ENCODE data around the gene COTL1.
"Not testable (repeated sequence)": the region's sequence is repeated elsewhere in the genome, so short reads cannot be mapped to it uniquely, and the experiment has no call there.

COTL1 gene

GRCh38 chr16:84562174-84562815, 55.6 kb downstream of the COTL1 start:
- Histone ChIP-seq H3K9me3 (ENCODE audit: control insufficient read depth, low read depth, low read length) (no peaks in the 10 kb centered on the region), H3K36me3 (ENCODE audit: control insufficient read depth, low read depth, low read length) (no peaks in the 10 kb centered on the region), H3K9ac (ENCODE audit: low read length) (no peak overlapping the region), H3K27me3 (ENCODE audit: control insufficient read depth, insufficient read depth, low read length) (no peaks in the 10 kb centered on the region), H3K4me3 (ENCODE audit: low read length) (no peak overlapping the region), H3K4me1 (ENCODE audit: control insufficient read depth, low read depth, low read length) (peaks cover 32% of the 10 kb centered on the region), H3K27ac (ENCODE audit: low read length) (no peak overlapping the region)

GRCh38 chr16:84561291-84561690, 56.6 kb downstream of the COTL1 start:
- Histone ChIP-seq H3K4me1 (ENCODE audit: control insufficient read depth, low read depth, low read length) (peaks cover 22% of the 10 kb centered on the region), H3K36me3 (ENCODE audit: control insufficient read depth, low read depth, low read length) (no peaks in the 10 kb centered on the region), H3K27me3 (ENCODE audit: control insufficient read depth, insufficient read depth, low read length) (no peaks in the 10 kb centered on the region), H3K27ac (ENCODE audit: low read length) (no peak overlapping the region), H3K9me3 (ENCODE audit: control insufficient read depth, low read depth, low read length) (no peaks in the 10 kb centered on the region), H3K4me3 (ENCODE audit: low read length) (no peak overlapping the region), H3K9ac (ENCODE audit: low read length) (no peak overlapping the region)

GRCh38 chr16:84560269-84560668, 57.6 kb downstream of the COTL1 start:
- Histone ChIP-seq H3K4me1 (ENCODE audit: control insufficient read depth, low read depth, low read length) (peaks cover 19% of the 10 kb centered on the region), H3K4me3 (ENCODE audit: low read length) (no peak overlapping the region), H3K9ac (ENCODE audit: low read length) (no peak overlapping the region), H3K27me3 (ENCODE audit: control insufficient read depth, insufficient read depth, low read length) (no peaks in the 10 kb centered on the region), H3K27ac (ENCODE audit: low read length) (no peak overlapping the region), H3K9me3 (ENCODE audit: control insufficient read depth, low read depth, low read length) (no peaks in the 10 kb centered on the region), H3K36me3 (ENCODE audit: control insufficient read depth, low read depth, low read length) (no peaks in the 10 kb centered on the region)

- Histone ChIP-seq H3K27ac (ENCODE audit: low read length) (no peak overlapping the region), H3K9me3 (ENCODE audit: control insufficient read depth, low read depth, low read length) (no peaks in the 10 kb centered on the region), H3K4me1 (ENCODE audit: control insufficient read depth, low read depth, low read length) (peaks cover 18% of the 10 kb centered on the region), H3K36me3 (ENCODE audit: control insufficient read depth, low read depth, low read length) (no peaks in the 10 kb centered on the region), H3K27me3 (ENCODE audit: control insufficient read depth, insufficient read depth, low read length) (no peaks in the 10 kb centered on the region), H3K9ac (ENCODE audit: low read length) (no peak overlapping the region), H3K4me3 (ENCODE audit: low read length) (no peak overlapping the region)
These were observed 58.5 kb downstream of the COTL1 start for GRCh38 chr16:84559311-84559932.

- H3K9me3 ChIP-seq (ENCODE audit: control insufficient read depth, low read depth, low read length); H3K9ac ChIP-seq (ENCODE audit: low read length); H3K4me3 ChIP-seq (ENCODE audit: low read length); H3K27ac ChIP-seq (ENCODE audit: low read length); H3K27me3 ChIP-seq (ENCODE audit: control insufficient read depth, insufficient read depth, low read length); H3K36me3 ChIP-seq (ENCODE audit: control insufficient read depth, low read depth, low read length): not testable (repeated sequence)
- H3K4me1 ChIP-seq (ENCODE audit: control insufficient read depth, low read depth, low read length), result peaks cover 18% of the 10 kb centered on the region
These were observed 59.0 kb downstream of the COTL1 start for GRCh38 chr16:84558850-84559249.

GRCh38 chr16:84557504-84557903, 60.4 kb downstream of the COTL1 start:
- H3K9me3 ChIP-seq (ENCODE audit: control insufficient read depth, low read depth, low read length), result no peaks in the 10 kb centered on the region
- no peaks in the 10 kb centered on the region for H3K27me3 ChIP-seq (ENCODE audit: control insufficient read depth, insufficient read depth, low read length)
- peaks cover 18% of the 10 kb centered on the region for H3K4me1 ChIP-seq (ENCODE audit: control insufficient read depth, low read depth, low read length)
- H3K9ac ChIP-seq (ENCODE audit: low read length), result no peak overlapping the region
- no peaks in the 10 kb centered on the region for H3K36me3 ChIP-seq (ENCODE audit: control insufficient read depth, low read depth, low read length)
- no peak overlapping the region for H3K4me3 ChIP-seq (ENCODE audit: low read length)
- no peak overlapping the region for H3K27ac ChIP-seq (ENCODE audit: low read length)

GRCh38 chr16:84557059-84557458, 60.8 kb downstream of the COTL1 start:
- H3K4me1 ChIP-seq (ENCODE audit: control insufficient read depth, low read depth, low read length), result peaks cover 18% of the 10 kb centered on the region
- H3K27me3 ChIP-seq (ENCODE audit: control insufficient read depth, insufficient read depth, low read length), result no peaks in the 10 kb centered on the region
- no peak overlapping the region for H3K4me3 ChIP-seq (ENCODE audit: low read length)
- H3K9ac ChIP-seq (ENCODE audit: low read length), result no peak overlapping the region
- H3K27ac ChIP-seq (ENCODE audit: low read length), result no peak overlapping the region
- H3K9me3 ChIP-seq (ENCODE audit: control insufficient read depth, low read depth, low read length), result no peaks in the 10 kb centered on the region
- no peaks in the 10 kb centered on the region for H3K36me3 ChIP-seq (ENCODE audit: control insufficient read depth, low read depth, low read length)

GRCh38 chr16:84555418-84556196, 62.3 kb downstream of the COTL1 start:
- Histone ChIP-seq H3K27me3 (ENCODE audit: control insufficient read depth, insufficient read depth, low read length) (no peaks in the 10 kb centered on the region), H3K36me3 (ENCODE audit: control insufficient read depth, low read depth, low read length) (no peaks in the 10 kb centered on the region), H3K27ac (ENCODE audit: low read length) (no peak overlapping the region), H3K9ac (ENCODE audit: low read length) (no peak overlapping the region), H3K4me1 (ENCODE audit: control insufficient read depth, low read depth, low read length) (peaks cover 18% of the 10 kb centered on the region), H3K4me3 (ENCODE audit: low read length) (no peak overlapping the region), H3K9me3 (ENCODE audit: control insufficient read depth, low read depth, low read length) (no peaks in the 10 kb centered on the region)

GRCh38 chr16:84554627-84555328, 63.1 kb downstream of the COTL1 start:
- Histone ChIP-seq H3K27ac (ENCODE audit: low read length) (no peak overlapping the region), H3K27me3 (ENCODE audit: control insufficient read depth, insufficient read depth, low read length) (no peaks in the 10 kb centered on the region), H3K4me3 (ENCODE audit: low read length) (no peak overlapping the region), H3K9me3 (ENCODE audit: control insufficient read depth, low read depth, low read length) (no peaks in the 10 kb centered on the region), H3K9ac (ENCODE audit: low read length) (no peak overlapping the region), H3K4me1 (ENCODE audit: control insufficient read depth, low read depth, low read length) (peaks cover 13% of the 10 kb centered on the region), H3K36me3 (ENCODE audit: control insufficient read depth, low read depth, low read length) (no peaks in the 10 kb centered on the region)

- Histone ChIP-seq H3K4me3 (ENCODE audit: low read length) (no peak overlapping the region), H3K27ac (ENCODE audit: low read length) (no peak overlapping the region), H3K4me1 (ENCODE audit: control insufficient read depth, low read depth, low read length) (peaks cover 10% of the 10 kb centered on the region), H3K27me3 (ENCODE audit: control insufficient read depth, insufficient read depth, low read length) (no peaks in the 10 kb centered on the region), H3K9me3 (ENCODE audit: control insufficient read depth, low read depth, low read length) (no peaks in the 10 kb centered on the region), H3K36me3 (ENCODE audit: control insufficient read depth, low read depth, low read length) (no peaks in the 10 kb centered on the region), H3K9ac (ENCODE audit: low read length) (no peak overlapping the region)
These were observed 63.9 kb downstream of the COTL1 start for GRCh38 chr16:84553873-84554399.

- no peak overlapping the region for H3K4me3 ChIP-seq (ENCODE audit: low read length)
- no peaks in the 10 kb centered on the region for H3K36me3 ChIP-seq (ENCODE audit: control insufficient read depth, low read depth, low read length)
- H3K4me1 ChIP-seq (ENCODE audit: control insufficient read depth, low read depth, low read length), result peaks cover 14% of the 10 kb centered on the region
- H3K27me3 ChIP-seq (ENCODE audit: control insufficient read depth, insufficient read depth, low read length), result no peaks in the 10 kb centered on the region
- H3K9ac ChIP-seq (ENCODE audit: low read length), result no peak overlapping the region
- H3K9me3 ChIP-seq (ENCODE audit: control insufficient read depth, low read depth, low read length), result no peaks in the 10 kb centered on the region
- H3K27ac ChIP-seq (ENCODE audit: low read length), result no peak overlapping the region
These were observed 65.7 kb downstream of the COTL1 start for GRCh38 chr16:84552135-84552534.

Data from iPS-18a (cell line).